IPS-15b (cell line): ENCODE results near the gene VSIR.

ENCODE experiments used
- H3K27me3 ChIP-seq: one replicate; pipeline ENCODE4 v1.6.1; 2013; ENCODE audit warnings: low read length; ENCODE audit not compliant: control insufficient read depth, insufficient read depth
- H3K36me3 ChIP-seq: one replicate; pipeline ENCODE4 v1.6.1; 2013; ENCODE audit warnings: low read length; ENCODE audit not compliant: control insufficient read depth, insufficient read depth
- H3K4me1 ChIP-seq: one replicate; pipeline ENCODE4 v1.6.1; 2013; ENCODE audit warnings: mild to moderate bottlenecking, low read length; ENCODE audit not compliant: control insufficient read depth, insufficient read depth
- H3K4me3 ChIP-seq: one replicate; pipeline ENCODE4 v1.5.1; 2013; ENCODE audit warnings: low read depth, low read length
- H3K9ac ChIP-seq: one replicate; pipeline ENCODE4 v1.6.1; 2013; ENCODE audit warnings: low read depth, mild to moderate bottlenecking, low read length
- H3K9me3 ChIP-seq: one replicate; pipeline ENCODE4 v1.6.1; 2013; ENCODE audit warnings: mild to moderate bottlenecking, low read length; ENCODE audit not compliant: control insufficient read depth, insufficient read depth

Gene VSIR

GRCh38 chr10:71789871-71790270 is 16.6 kb upstream of the VSIR start:
- Histone ChIP-seq H3K9me3 (no peaks in the 10 kb centered on the region), H3K27me3 (no peaks in the 10 kb centered on the region), H3K9ac (no peak overlapping the region), H3K4me1 (no peaks in the 10 kb centered on the region), H3K36me3 (no peaks in the 10 kb centered on the region), H3K4me3 (no peak overlapping the region)

GRCh38 chr10:71788954-71789353 is 15.6 kb upstream of the VSIR start:
- no peaks in the 10 kb centered on the region for H3K9me3 ChIP-seq
- no peaks in the 10 kb centered on the region for H3K27me3 ChIP-seq
- no peak overlapping the region for H3K9ac ChIP-seq
- H3K4me3 ChIP-seq: no peak overlapping the region
- no peaks in the 10 kb centered on the region for H3K36me3 ChIP-seq
- no peaks in the 10 kb centered on the region for H3K4me1 ChIP-seq

GRCh38 chr10:71784679-71785272 is 11.5 kb upstream of the VSIR start:
- Histone ChIP-seq H3K36me3 (no peaks in the 10 kb centered on the region), H3K9ac (no peak overlapping the region), H3K9me3 (no peaks in the 10 kb centered on the region), H3K4me3 (no peak overlapping the region), H3K27me3 (no peaks in the 10 kb centered on the region), H3K4me1 (peaks cover 4% of the 10 kb centered on the region)

GRCh38 chr10:71783917-71784678 is 10.8 kb upstream of the VSIR start:
- H3K27me3 ChIP-seq: no peaks in the 10 kb centered on the region
- H3K9ac ChIP-seq: no peak overlapping the region
- H3K4me3 ChIP-seq: no peak overlapping the region
- peaks cover 4% of the 10 kb centered on the region for H3K4me1 ChIP-seq
- no peaks in the 10 kb centered on the region for H3K36me3 ChIP-seq
- no peaks in the 10 kb centered on the region for H3K9me3 ChIP-seq

GRCh38 chr10:71782917-71783490 is 9.7 kb upstream of the VSIR start:
- H3K9me3 ChIP-seq: no peaks in the 10 kb centered on the region
- H3K36me3 ChIP-seq: no peaks in the 10 kb centered on the region
- no peak overlapping the region for H3K4me3 ChIP-seq
- H3K9ac ChIP-seq: no peak overlapping the region
- peaks cover 4% of the 10 kb centered on the region for H3K4me1 ChIP-seq
- H3K27me3 ChIP-seq: peaks cover 2% of the 10 kb centered on the region

GRCh38 chr10:71782221-71782916 is 9.0 kb upstream of the VSIR start:
- peaks cover 2% of the 10 kb centered on the region for H3K27me3 ChIP-seq
- H3K9ac ChIP-seq: no peak overlapping the region
- no peak overlapping the region for H3K4me3 ChIP-seq

GRCh38 chr10:71780719-71781118 is 7.4 kb upstream of the VSIR start:
- Histone ChIP-seq H3K9ac (no peak overlapping the region), H3K4me3 (no peak overlapping the region), H3K27me3 (peaks cover 2% of the 10 kb centered on the region), H3K36me3 (no peaks in the 10 kb centered on the region), H3K4me1 (peaks cover 4% of the 10 kb centered on the region), H3K9me3 (no peaks in the 10 kb centered on the region)

More at GRCh38 chr10:71782221-71782916, 9.0 kb upstream of the VSIR start:
- Histone ChIP-seq H3K4me1 (peaks cover 4% of the 10 kb centered on the region), H3K9me3 (no peaks in the 10 kb centered on the region), H3K36me3 (no peaks in the 10 kb centered on the region)

- Histone ChIP-seq H3K4me1 (peaks cover 4% of the 10 kb centered on the region), H3K4me3 (no peak overlapping the region), H3K36me3 (no peaks in the 10 kb centered on the region), H3K27me3 (peaks cover 5% of the 10 kb centered on the region), H3K9me3 (no peaks in the 10 kb centered on the region), H3K9ac (no peak overlapping the region)
Measured at GRCh38 chr10:71780156-71780555, 6.8 kb upstream of the VSIR start.

- Histone ChIP-seq H3K4me1 (peaks cover 4% of the 10 kb centered on the region), H3K27me3 (peaks cover 5% of the 10 kb centered on the region), H3K9me3 (no peaks in the 10 kb centered on the region), H3K9ac (no peak overlapping the region), H3K36me3 (no peaks in the 10 kb centered on the region), H3K4me3 (no peak overlapping the region)
Measured at GRCh38 chr10:71779641-71780040, 6.3 kb upstream of the VSIR start.

- peaks cover 4% of the 10 kb centered on the region for H3K4me1 ChIP-seq
- no peaks in the 10 kb centered on the region for H3K36me3 ChIP-seq
- no peak overlapping the region for H3K9ac ChIP-seq
- H3K9me3 ChIP-seq: no peaks in the 10 kb centered on the region
- H3K4me3 ChIP-seq: no peak overlapping the region
- H3K27me3 ChIP-seq: peaks cover 14% of the 10 kb centered on the region
Measured at GRCh38 chr10:71778071-71778825, 4.9 kb upstream of the VSIR start.

- peaks cover 21% of the 10 kb centered on the region for H3K27me3 ChIP-seq
- no peaks in the 10 kb centered on the region for H3K9me3 ChIP-seq
- no peaks in the 10 kb centered on the region for H3K36me3 ChIP-seq
- H3K4me1 ChIP-seq: no peaks in the 10 kb centered on the region
- H3K9ac ChIP-seq: no peak overlapping the region
- H3K4me3 ChIP-seq: no peak overlapping the region
Measured at GRCh38 chr10:71777213-71777985, 4.1 kb upstream of the VSIR start.
